ENCODE data around the gene HBA2. TPM values are rescaled to one million over a fixed set of nuclear protein-coding genes. Genes with fewer than 3 reads are reported as not detected.
A peak's percentile ranks its signal among the peaks of the same experiment; 100 is the strongest.
"Not testable (repeated sequence)": the region's sequence is repeated elsewhere in the genome, so short reads cannot be mapped to it uniquely, and the experiment has no call there.

HBA2 gene
- total RNA-seq, 1 experiment from 2014 or later = not detected

GRCh38 chr16:146646-147045 is 26.0 kb upstream of the HBA2 start:
- no peaks in the 10 kb centered on the region; the same call in 1 of the 2 replicates for H3K27me3 ChIP-seq (replicated peaks)
- no peak for DNase-seq (ENCODE audit: low read depth in 1 of 2, low spot score in 2 of 2)
- no peaks in the 10 kb centered on the region for H3K9me3 ChIP-seq (replicated peaks)
- no peaks in the 10 kb centered on the region for H3K36me3 ChIP-seq
- no peak overlapping the region for H3K27ac ChIP-seq
- no peak overlapping the region for H3K4me3 ChIP-seq
- peaks cover 17% of the 10 kb centered on the region for H3K4me1 ChIP-seq (replicated peaks)

- H3K9me3 ChIP-seq (replicated peaks) = no peaks in the 10 kb centered on the region
- no peak overlapping the region for H3K27ac ChIP-seq
- DNase-seq (ENCODE audit: low read depth in 1 of 2, low spot score in 2 of 2) = peak; percentile 68 to 70
These were observed 23.5 kb upstream of the HBA2 start for GRCh38 chr16:149024-149660.

GRCh38 chr16:152141-153128 is 20.2 kb upstream of the HBA2 start, which contains the start of gene HBZ:
Gene HBZ (plus strand): TSS chr16:152644. CDS start chr16:152910, 266 bp downstream.
- Histone ChIP-seq H3K27me3 (replicated peaks) (peaks cover 24% of the 10 kb centered on the region), H3K4me3 (no peak within 1 kb of the TSS), H3K9me3 (replicated peaks) (no peaks in the 10 kb centered on the region; the same call in 1 of the 2 replicates), H3K36me3 (no peaks in the 10 kb centered on the region), H3K27ac (no peak within 1 kb of the TSS), H3K4me1 (replicated peaks) (peaks cover 22% of the 10 kb centered on the region)
- DNase-seq (ENCODE audit: low read depth in 1 of 2, low spot score in 2 of 2) = no peak

More at GRCh38 chr16:149024-149660, 23.5 kb upstream of the HBA2 start:
- H3K27me3 ChIP-seq (replicated peaks) = no peaks in the 10 kb centered on the region; the same call in 1 of the 2 replicates
- no peak overlapping the region for H3K4me3 ChIP-seq
- no peaks in the 10 kb centered on the region for H3K36me3 ChIP-seq
- peaks cover 17% of the 10 kb centered on the region for H3K4me1 ChIP-seq (replicated peaks)

DNA sequence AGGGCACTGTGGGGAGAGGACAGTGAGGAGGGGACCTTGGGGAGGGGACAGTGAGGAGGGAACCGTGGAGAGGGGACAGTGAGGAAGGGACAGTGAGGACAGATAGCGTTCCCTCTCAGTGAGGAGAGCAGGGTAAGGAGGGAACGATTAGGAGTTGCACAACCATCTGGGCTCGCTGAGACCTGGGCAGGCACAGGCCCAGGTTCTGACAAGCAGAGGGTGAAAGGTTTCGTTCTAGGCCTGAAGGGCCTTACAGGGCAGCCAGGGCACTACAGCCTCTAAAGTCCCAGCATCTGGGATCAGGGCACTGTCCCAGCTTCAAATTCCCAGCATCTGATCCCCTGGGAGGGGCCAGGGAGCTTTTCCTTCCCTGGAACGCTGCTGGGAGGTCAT is 19.6 kb upstream of the HBA2 start:
- H3K36me3 ChIP-seq; DNase-seq (ENCODE audit: low read depth in 1 of 2, low spot score in 2 of 2); H3K9me3 ChIP-seq (replicated peaks); H3K27ac ChIP-seq; H3K4me3 ChIP-seq: not testable (repeated sequence)
- Histone ChIP-seq H3K4me1 (replicated peaks) (peaks cover 22% of the 10 kb centered on the region), H3K27me3 (replicated peaks) (peaks cover 30% of the 10 kb centered on the region)

GRCh38 chr16:153550-154216 is 19.0 kb upstream of the HBA2 start:
- H3K9me3 ChIP-seq (replicated peaks); DNase-seq (ENCODE audit: low read depth in 1 of 2, low spot score in 2 of 2); H3K36me3 ChIP-seq; H3K27ac ChIP-seq; H3K4me3 ChIP-seq: not testable (repeated sequence)
- H3K27me3 ChIP-seq (replicated peaks) = peaks cover 34% of the 10 kb centered on the region
- peaks cover 19% of the 10 kb centered on the region for H3K4me1 ChIP-seq (replicated peaks)

GRCh38 chr16:154217-155030 is 18.3 kb upstream of the HBA2 start:
- Histone ChIP-seq H3K27me3 (replicated peaks) (peaks cover 38% of the 10 kb centered on the region), H3K4me1 (replicated peaks) (peaks cover 13% of the 10 kb centered on the region)
- DNase-seq (ENCODE audit: low read depth in 1 of 2, low spot score in 2 of 2) = no peak

GRCh38 chr16:155031-155398 is 17.7 kb upstream of the HBA2 start:
- Histone ChIP-seq H3K4me3 (no peak overlapping the region), H3K27me3 (replicated peaks) (peaks cover 40% of the 10 kb centered on the region), H3K4me1 (replicated peaks) (peaks cover 8% of the 10 kb centered on the region), H3K27ac (no peak overlapping the region), H3K36me3 (no peaks in the 10 kb centered on the region), H3K9me3 (replicated peaks) (no peaks in the 10 kb centered on the region; the same call in none of the 2 replicates)
- no peak for DNase-seq (ENCODE audit: low read depth in 1 of 2, low spot score in 2 of 2)

More at GRCh38 chr16:154217-155030, 18.3 kb upstream of the HBA2 start:
- Histone ChIP-seq H3K4me3 (no peak overlapping the region), H3K36me3 (no peaks in the 10 kb centered on the region), H3K9me3 (replicated peaks) (no peaks in the 10 kb centered on the region; the same call in none of the 2 replicates), H3K27ac (no peak overlapping the region)

DNA sequence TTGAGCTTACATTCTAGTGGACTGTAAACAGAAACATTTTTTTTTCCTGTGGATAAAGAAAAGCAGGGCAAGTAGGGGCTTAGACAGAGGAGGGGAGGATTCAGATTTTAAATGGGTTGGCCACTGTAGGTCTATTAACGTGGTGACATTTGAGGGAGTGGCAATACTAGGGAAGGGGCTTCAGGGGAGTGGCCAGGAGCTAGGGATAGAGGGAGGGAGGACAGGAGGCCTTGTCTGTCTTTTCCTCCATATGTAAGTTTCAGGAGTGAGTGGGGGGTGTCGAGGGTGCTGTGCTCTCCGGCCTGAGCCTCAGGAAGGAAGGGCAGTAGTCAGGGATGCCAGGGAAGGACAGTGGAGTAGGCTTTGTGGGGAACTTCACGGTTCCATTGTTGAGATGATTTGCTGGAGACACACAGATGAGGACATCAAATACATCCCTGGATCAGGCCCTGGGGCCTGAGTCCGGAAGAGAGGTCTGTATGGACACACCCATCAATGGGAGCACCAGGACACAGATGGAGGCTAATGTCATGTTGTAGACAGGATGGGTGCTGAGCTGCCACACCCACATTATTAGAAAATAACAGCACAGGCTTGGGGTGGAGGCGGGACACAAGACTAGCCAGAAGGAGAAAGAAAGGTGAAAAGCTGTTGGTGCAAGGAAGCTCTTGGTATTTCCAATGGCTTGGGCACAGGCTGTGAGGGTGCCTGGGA is 13.4 kb upstream of the HBA2 start:
- H3K36me3 ChIP-seq = no peaks in the 10 kb centered on the region
- peaks cover 48% of the 10 kb centered on the region for H3K27me3 ChIP-seq (replicated peaks)
- H3K4me3 ChIP-seq = no peak overlapping the region
- H3K9me3 ChIP-seq (replicated peaks) = no peaks in the 10 kb centered on the region; the same call in none of the 2 replicates
- peaks cover 3% of the 10 kb centered on the region for H3K4me1 ChIP-seq (replicated peaks)
- DNase-seq (ENCODE audit: low read depth in 1 of 2, low spot score in 2 of 2) = no peak
- no peak overlapping the region for H3K27ac ChIP-seq

- H3K4me1 ChIP-seq (replicated peaks); H3K36me3 ChIP-seq; DNase-seq (ENCODE audit: low read depth in 1 of 2, low spot score in 2 of 2); H3K27ac ChIP-seq; H3K9me3 ChIP-seq (replicated peaks); H3K4me3 ChIP-seq: not testable (repeated sequence)
- peaks cover 45% of the 10 kb centered on the region for H3K27me3 ChIP-seq (replicated peaks)
These were observed 12.4 kb upstream of the HBA2 start for GRCh38 chr16:160242-160641.

DNA sequence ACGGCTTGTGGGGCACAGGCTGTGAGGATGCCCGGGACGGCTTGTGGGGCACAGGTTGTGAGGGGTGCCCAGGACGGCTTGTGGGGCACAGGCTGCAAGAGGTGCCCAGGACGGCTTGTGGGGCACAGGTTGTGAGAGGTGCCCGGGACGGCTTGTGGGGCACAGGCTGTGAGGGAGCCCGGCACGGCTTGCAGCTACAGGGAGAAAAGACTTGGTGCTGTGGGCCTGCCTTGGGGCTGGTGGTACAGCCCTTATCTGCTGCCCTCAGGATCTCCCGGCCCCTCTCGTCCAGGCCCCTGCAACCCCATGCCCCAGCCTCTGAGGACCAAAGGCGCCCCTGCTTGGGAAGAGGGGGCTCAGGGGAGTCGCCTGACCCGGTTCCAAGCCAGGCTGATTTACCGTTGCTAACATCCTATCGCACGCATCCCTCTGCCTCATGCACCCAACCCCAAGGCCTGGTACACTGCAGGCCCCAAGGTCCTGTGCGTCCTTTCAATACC is 11.9 kb upstream of the HBA2 start:
- no peaks in the 10 kb centered on the region for H3K36me3 ChIP-seq
- no peaks in the 10 kb centered on the region; the same call in 1 of the 2 replicates for H3K4me1 ChIP-seq (replicated peaks)
- H3K27ac ChIP-seq = no peak overlapping the region
- H3K4me3 ChIP-seq = no peak overlapping the region
- peaks cover 3% of the 10 kb centered on the region for H3K9me3 ChIP-seq (replicated peaks)
- no peak for DNase-seq (ENCODE audit: low read depth in 1 of 2, low spot score in 2 of 2)
- H3K27me3 ChIP-seq (replicated peaks) = peaks cover 46% of the 10 kb centered on the region

- peaks cover 52% of the 10 kb centered on the region for H3K27me3 ChIP-seq (replicated peaks)
- DNase-seq (ENCODE audit: low read depth in 1 of 2, low spot score in 2 of 2) = no peak
These were observed 10.2 kb upstream of the HBA2 start for GRCh38 chr16:162271-162991.

DNA sequence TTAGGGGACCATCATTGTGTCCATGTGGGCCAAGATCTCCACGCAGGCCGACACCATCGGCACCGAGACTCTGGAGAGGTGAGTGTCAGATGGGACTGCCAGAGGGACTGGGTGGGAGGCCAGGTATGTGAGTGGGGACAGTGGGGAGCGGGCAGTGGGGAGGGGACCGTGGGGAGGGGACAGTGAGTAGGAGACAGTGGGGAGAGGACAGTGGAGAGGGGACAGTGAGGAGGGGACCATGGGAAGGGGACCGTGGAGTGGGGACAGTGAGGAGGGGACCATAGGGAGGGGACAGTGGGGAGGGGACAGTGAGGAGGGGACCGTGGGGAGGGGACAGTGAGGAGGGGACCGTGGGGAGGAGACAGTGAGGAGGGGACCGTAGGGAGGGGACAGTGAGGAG is 9.5 kb upstream of the HBA2 start:
- not testable (repeated sequence) for H3K36me3 ChIP-seq; H3K9me3 ChIP-seq (replicated peaks); H3K4me3 ChIP-seq; H3K4me1 ChIP-seq (replicated peaks); H3K27ac ChIP-seq; DNase-seq (ENCODE audit: low read depth in 1 of 2, low spot score in 2 of 2)
- peaks cover 52% of the 10 kb centered on the region for H3K27me3 ChIP-seq (replicated peaks)

More at GRCh38 chr16:162271-162991, 10.2 kb upstream of the HBA2 start:
- peaks cover 3% of the 10 kb centered on the region; the same call in 1 of the 2 replicates for H3K9me3 ChIP-seq (replicated peaks)
- H3K27ac ChIP-seq = no peak overlapping the region
- H3K4me3 ChIP-seq = no peak overlapping the region
- no peaks in the 10 kb centered on the region; the same call in 1 of the 2 replicates for H3K4me1 ChIP-seq (replicated peaks)
- H3K36me3 ChIP-seq = no peaks in the 10 kb centered on the region

Data from SJSA1 (cell line).